HepG2 (cell line): ENCODE data around the gene FAM167B. TPM values are rescaled to one million over a fixed set of nuclear protein-coding genes. Genes with fewer than 3 reads are reported as not detected.

Source experiments
- ATAC-seq: fragments of 200-7000 bp; cut with Tn5 transposase; 3 replicates; pipeline ENCODE4 v1.9.1; 2020; ENCODE audit warnings: mild to moderate bottlenecking, moderate library complexity
- BruUV-seq: library from RNA; stranded (reverse); fragments of 400-500 nt; replicated peaks from 2 replicates; lab custom pipeline; 2021; lab: Mats Ljungman, UMichigan
- CTCF ChIA-PET: fragments of 300-600 bp; formaldehyde crosslinking; extraction: SDS; loops from one replicate; lab custom pipeline; 2021; ENCODE audit warnings: low total read pairs, inconsistent platforms, low intra/inter-chr PET ratio; lab: Yijun Ruan, JAX
- POLR2A ChIA-PET: fragments of 350-600 bp; sonication (Branson Sonifier 250); formaldehyde crosslinking; loops from one replicate; lab custom pipeline; 2020; ENCODE audit warnings: antibody characterized with exemption, inconsistent platforms; lab: Yijun Ruan, JAX
- DNase-seq: peaks from one replicate; pipeline ENCODE4 v3.0.0-alpha.2; 2015; ENCODE audit warnings: low spot score
- FAIRE-seq: peaks from 3 replicates; lab custom pipeline; 2011; peaks lifted over from hg19 to GRCh38; lab: Jason Lieb, UNC
- H2AFZ ChIP-seq: one replicate; pipeline ENCODE4 v1.6.1; 2011; ENCODE audit warnings: low read length, inconsistent platforms
- H3K27ac ChIP-seq: fragments of 300-600 bp; 3 replicates; pipeline ENCODE4 v1.8.0; 2011; ENCODE audit warnings: mixed run types, mild to moderate bottlenecking, mixed read lengths, low read length, inconsistent platforms; ENCODE audit not compliant: insufficient read depth; ENCODE audit errors: extremely low read length
- H3K27me3 ChIP-seq, 2 experiments: fragments of 200-600 bp in 1 of 2; 2 replicates in 1 of 2; 3 replicates in 1 of 2; pipeline versions ENCODE4 v1.6.0 to v1.8.0; 2011; ENCODE audit warnings: low read length in 2 of 2, mild to moderate bottlenecking in 2 of 2, moderate library complexity in 2 of 2, inconsistent platforms in 1 of 2; ENCODE audit not compliant: insufficient read depth in 2 of 2, control insufficient read depth in 1 of 2
- H3K36me3 ChIP-seq, 2 experiments: fragments of 200-600 bp in 1 of 2; replicated peaks in 1 of 2; 2 replicates in 1 of 2; 3 replicates in 1 of 2; pipeline versions ENCODE4 v1.5.1 to v1.8.0; 2011; ENCODE audit warnings: low read length in 2 of 2, inconsistent platforms in 1 of 2; ENCODE audit not compliant: insufficient read depth in 2 of 2, control insufficient read depth in 1 of 2
- H3K4me1 ChIP-seq: 2 replicates; pipeline ENCODE4 v1.5.1; 2012; ENCODE audit warnings: low read length, inconsistent platforms; ENCODE audit not compliant: insufficient read depth
- H3K4me2 ChIP-seq: 2 replicates; pipeline ENCODE4 v1.6.0; 2011; ENCODE audit warnings: low read depth, low read length, inconsistent platforms
- H3K4me3 ChIP-seq, 3 experiments: fragments of 200-600 bp in 1 of 3; sonication (generic), shearing (Covaris generic) in 1 of 3; replicated peaks in 1 of 3; 2 replicates each; pipeline ENCODE4 v1.5.1; 2011 to 2016; ENCODE audit warnings: low read length in 3 of 3, inconsistent platforms in 2 of 3, low read depth in 2 of 3, mild to moderate bottlenecking in 2 of 3, control low read depth in 1 of 3, mixed read lengths in 1 of 3; ENCODE audit not compliant: insufficient read depth in 1 of 3
- H3K79me2 ChIP-seq: one replicate; pipeline ENCODE4 v1.6.1; 2011; ENCODE audit warnings: low read length, inconsistent platforms; ENCODE audit not compliant: insufficient read depth
- H3K9ac ChIP-seq: 2 replicates; pipeline ENCODE4 v1.6.0; 2011; ENCODE audit warnings: mild to moderate bottlenecking, low read depth, low read length, inconsistent platforms; ENCODE audit not compliant: insufficient read depth
- H3K9me3 ChIP-seq: 2 replicates; pipeline ENCODE4 v1.5.1; 2012; ENCODE audit warnings: mild to moderate bottlenecking, low read length
- H4K20me1 ChIP-seq: 2 replicates; pipeline ENCODE4 v1.6.0; 2011; ENCODE audit warnings: inconsistent platforms, mild to moderate bottlenecking, low read length, moderate library complexity; ENCODE audit not compliant: insufficient read depth
- EHMT2 ChIP-seq: fragments of 200-600 bp; sonication (generic); IDR thresholded peaks from 2 replicates; pipeline ENCODE4 v1.7.0; 2017; ENCODE audit warnings: antibody characterized with exemption, low read depth, low read length, borderline replicate concordance
- FIP1L1 ChIP-seq: fragments of 200-400 bp; formaldehyde crosslinking; IDR thresholded peaks from 2 replicates; pipeline ENCODE4 v1.6.1; 2018; ENCODE audit warnings: low read depth, mild to moderate bottlenecking, low read length, moderate library complexity, borderline replicate concordance; ENCODE audit not compliant: insufficient read depth
- RBFOX2 ChIP-seq: fragments of 200-400 bp; formaldehyde crosslinking; IDR thresholded peaks from 2 replicates; pipeline ENCODE4 v1.6.1; 2017; ENCODE audit warnings: low read depth, mild to moderate bottlenecking, low read length
- SALL1 ChIP-seq: sonication (generic); formaldehyde crosslinking; IDR thresholded peaks from 2 replicates; pipeline ENCODE4 v1.8.0; 2022; ENCODE audit warnings: mild to moderate bottlenecking, missing genetic modification reagents
- SIX1 ChIP-seq: sonication (generic); formaldehyde crosslinking; IDR thresholded peaks from 2 replicates; pipeline ENCODE4 v1.4.0; 2020; ENCODE audit warnings: missing genetic modification reagents, borderline replicate concordance
- ZNF263 ChIP-seq: sonication (generic); formaldehyde crosslinking; IDR thresholded peaks from 2 replicates; pipeline ENCODE4 v1.4.0; 2020; ENCODE audit warnings: missing genetic modification reagents
- ZNF274 ChIP-seq: sonication (generic); formaldehyde crosslinking; IDR thresholded peaks from 2 replicates; pipeline ENCODE4 v1.5.1; 2020; ENCODE audit warnings: mild to moderate bottlenecking, missing genetic modification reagents
- ZNF543 ChIP-seq: sonication (generic); formaldehyde crosslinking; IDR thresholded peaks from 2 replicates; pipeline ENCODE4 v1.4.0; 2020; ENCODE audit warnings: mild to moderate bottlenecking, missing genetic modification reagents
- ZSCAN25 ChIP-seq: sonication (generic); formaldehyde crosslinking; IDR thresholded peaks from 2 replicates; pipeline ENCODE4 v1.8.0; 2022; ENCODE audit warnings: mild to moderate bottlenecking, missing genetic modification reagents
- WGBS: methylation state at CpG from one replicate; pipeline ENCODE4 v1.1.6; 2017; ENCODE audit warnings: low lambda C conversion rate; 5-methylcytosine and 5-hydroxymethylcytosine counted together
- in situ Hi-C: cut with HindIII; loops from 2 replicates; pipeline ENCODE4 v1.10.0; 2017; ENCODE audit warnings: low pct_unique_long_range_greater_than_20kb; ENCODE audit not compliant: extremely low pct_ligation_motif_present
- intact Hi-C: fragments of 100-400 bp; cut with micrococcal nuclease; formaldehyde crosslinking; loops from one replicate; pipeline ENCODE4 v1.10.0; 2022; ENCODE audit not compliant: unreplicated experiment
- polyA plus RNA-seq, 8 experiments: library from polyadenylated mRNA; depleted of rRNA in 3 of 8; stranded (reverse) in 7 of 8; unstranded in 1 of 8; fragments of >200 nt; fragmentation: Illumina TruSeq in 4 of 8; extraction: Trizol in 4 of 8; gene quantifications; 2 replicates each; pipeline versions ENCODE4 v1.2.1 to v1.2.3, GENCODE V29; 2011 to 2016; ENCODE audit warnings: low read depth in 4 of 8, missing spikeins in 1 of 8, mixed read lengths in 1 of 8; ENCODE audit not compliant: insufficient read depth in 1 of 8
- total RNA-seq, 5 experiments: library from RNA; depleted of rRNA; stranded (reverse); fragments of >200 nt; fragmentation: Illumina TruSeq; extraction: Trizol; gene quantifications; 2 replicates each; pipeline ENCODE4 v1.2.3, GENCODE V29; 2016; ENCODE audit warnings: low read depth in 1 of 5
- TF ChIP-seq, protein P1 (sequence below): sonication (generic); formaldehyde crosslinking; IDR thresholded peaks from 2 replicates; pipeline ENCODE4 v1.4.0; 2020; ENCODE audit warnings: missing genetic modification reagents

The FAM167B gene
- total and polyA plus RNA-seq, 2 of the 13 experiments (the other 11 are each of a cell fraction or from before 2014, with no cell fraction given): 0.15 to 0.70 TPM

DNA sequence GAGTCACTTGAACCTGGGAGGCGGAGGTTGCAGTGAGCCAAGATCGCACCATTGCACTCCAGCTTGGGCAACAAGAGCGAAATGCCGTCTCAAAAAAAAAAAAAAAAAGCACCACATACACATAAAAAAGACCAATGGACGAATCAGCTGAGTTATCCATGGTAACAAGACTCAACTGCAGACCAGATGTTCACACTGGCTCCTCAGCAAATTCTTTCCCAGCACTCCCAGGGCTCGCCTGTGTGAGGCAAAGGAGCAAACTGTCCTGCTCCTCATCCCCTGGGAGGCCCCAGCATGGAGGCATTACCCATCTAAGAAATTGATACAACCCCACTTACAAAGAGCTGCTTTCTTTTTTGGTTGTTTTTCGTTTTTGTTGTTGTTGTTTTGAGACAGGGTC, 28.0 kb upstream of the FAM167B start (continued):
- TF ChIP-seq ZSCAN25 (CRISPR knock-in tag): no peak
- TF ChIP-seq, protein P1, sequence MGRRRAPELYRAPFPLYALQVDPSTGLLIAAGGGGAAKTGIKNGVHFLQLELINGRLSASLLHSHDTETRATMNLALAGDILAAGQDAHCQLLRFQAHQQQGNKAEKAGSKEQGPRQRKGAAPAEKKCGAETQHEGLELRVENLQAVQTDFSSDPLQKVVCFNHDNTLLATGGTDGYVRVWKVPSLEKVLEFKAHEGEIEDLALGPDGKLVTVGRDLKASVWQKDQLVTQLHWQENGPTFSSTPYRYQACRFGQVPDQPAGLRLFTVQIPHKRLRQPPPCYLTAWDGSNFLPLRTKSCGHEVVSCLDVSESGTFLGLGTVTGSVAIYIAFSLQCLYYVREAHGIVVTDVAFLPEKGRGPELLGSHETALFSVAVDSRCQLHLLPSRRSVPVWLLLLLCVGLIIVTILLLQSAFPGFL: no peak
- no peak for TF ChIP-seq FIP1L1
- TF ChIP-seq RBFOX2: no peak
- no peak for TF ChIP-seq EHMT2
- TF ChIP-seq ZNF274 (CRISPR knock-in tag): no peak
- no peak for TF ChIP-seq SALL1 (CRISPR knock-in tag)
- no peak for TF ChIP-seq ZNF543 (CRISPR knock-in tag)
- TF ChIP-seq, all 625 proteins: peak for 0

GRCh38 chr1:32220746-32221580, 26.1 kb upstream of the FAM167B start:
- intact Hi-C loops (no loop called here), in situ Hi-C loops (no loop called here)
- H3K36me3 ChIP-seq: peaks cover 14 to 29% of the 10 kb centered on the region in 2 experiments; a peak in 4 of 5 replicates
- H3K9me3 ChIP-seq: no peaks in the 10 kb centered on the region
- no TSS peak for BruUV-seq
- DNase-seq (no peak), FAIRE-seq (no peak), ATAC-seq (no peak)
- H3K9ac ChIP-seq: peak overlapping the region; percentile 91
- H3K4me2 ChIP-seq: peak overlapping the region; percentile 91
- peaks cover 35% of the 10 kb centered on the region for H3K4me1 ChIP-seq
- H4K20me1 ChIP-seq: no peaks in the 10 kb centered on the region; the same call in 1 of the 2 replicates
- 96% methylated on average over 3 of the region's 4 CpGs for WGBS
- peak overlapping the region; percentile 69 for H3K27ac ChIP-seq
- H2AFZ ChIP-seq: no peak overlapping the region
- H3K27me3 ChIP-seq: no peaks in the 10 kb centered on the region; a peak in 2 of 5 replicates
- peak overlapping the region; percentile 82 to 89 (median 85) for H3K4me3 ChIP-seq
- TF ChIP-seq ZNF263 (CRISPR knock-in tag) (peak; percentile 72), SIX1 (no peak)
- H3K79me2 ChIP-seq: peaks cover 29% of the 10 kb centered on the region
- ChIA-PET CTCF (no interaction called here), POLR2A (interaction anchor here (0.7 to 1.8 kb wide), 4 partner anchors 22 to 71 kb away, joined by 3 to 4 read pairs (median 4); partner anchors contain the start of genes HDAC1, LCK and TXLNA)
